Duodenal mucosa (tissue), 2 donors: ENCODE data around the gene POU3F1.

Source experiments
- H3K27ac ChIP-seq: one replicate; pipeline ENCODE4 v1.7.0; 2013; ENCODE audit warnings: low read depth, low read length
- H3K27me3 ChIP-seq, 2 donors: one replicate each; pipeline ENCODE4 v1.7.0; 2013; ENCODE audit warnings: low read length in 2 of 2, control low read depth in 1 of 2; ENCODE audit not compliant: insufficient read depth in 2 of 2, control insufficient read depth in 1 of 2
- H3K36me3 ChIP-seq, 2 donors: one replicate each; pipeline ENCODE4 v1.7.0; 2013; ENCODE audit warnings: low read length in 2 of 2, control low read depth in 1 of 2; ENCODE audit not compliant: insufficient read depth in 2 of 2, control insufficient read depth in 1 of 2
- H3K4me1 ChIP-seq, 2 donors: one replicate each; pipeline ENCODE4 v1.7.0; 2013; ENCODE audit warnings: low read length in 2 of 2, control low read depth in 1 of 2; ENCODE audit not compliant: insufficient read depth in 2 of 2, control insufficient read depth in 1 of 2
- H3K4me3 ChIP-seq, 2 donors: one replicate each; pipeline ENCODE4 v1.7.0; 2013; ENCODE audit warnings: low read length in 2 of 2, low read depth in 1 of 2
- H3K9ac ChIP-seq, 2 donors: one replicate each; pipeline ENCODE4 v1.7.0; 2013; ENCODE audit warnings: low read length in 2 of 2, low read depth in 1 of 2
- H3K9me3 ChIP-seq, 2 donors: one replicate each; pipeline ENCODE4 v1.7.0; 2013; ENCODE audit warnings: low read length in 2 of 2, control low read depth in 1 of 2; ENCODE audit not compliant: control insufficient read depth in 1 of 2

The POU3F1 gene

GRCh38 chr1:38014724-38015424 lies 31.7 kb downstream of the POU3F1 start:
- Histone ChIP-seq H3K36me3 (peaks cover 13 to 41% of the 10 kb centered on the region in 2 donors), H3K9ac (no peak overlapping the region), H3K27ac (no peak overlapping the region), H3K4me1 (peaks cover 14 to 21% of the 10 kb centered on the region in 2 donors), H3K9me3 (no peaks in the 10 kb centered on the region), H3K4me3 (no peak overlapping the region), H3K27me3 (no peaks in the 10 kb centered on the region)

- Histone ChIP-seq H3K9ac (no peak overlapping the region), H3K4me3 (no peak overlapping the region), H3K27ac (no peak overlapping the region), H3K4me1 (peaks cover 14 to 21% of the 10 kb centered on the region in 2 donors), H3K9me3 (no peaks in the 10 kb centered on the region), H3K27me3 (no peaks in the 10 kb centered on the region), H3K36me3 (peaks cover 13 to 35% of the 10 kb centered on the region in 2 donors)
Observed at GRCh38 chr1:38014171-38014570, 32.4 kb downstream of the POU3F1 start.

GRCh38 chr1:38013227-38013622 lies 33.4 kb downstream of the POU3F1 start:
- Histone ChIP-seq H3K27ac (peak overlapping the region; percentile 92), H3K9me3 (no peaks in the 10 kb centered on the region), H3K4me1 (peaks cover 14 to 21% of the 10 kb centered on the region in 2 donors), H3K4me3 (peak overlapping the region; percentile 92 to 96), H3K9ac (peak overlapping the region; percentile 90 to 97), H3K36me3 (peaks cover 13 to 29% of the 10 kb centered on the region in 2 donors), H3K27me3 (no peaks in the 10 kb centered on the region)

- Histone ChIP-seq H3K9me3 (no peaks in the 10 kb centered on the region), H3K4me1 (peaks cover 14 to 21% of the 10 kb centered on the region in 2 donors), H3K27me3 (no peaks in the 10 kb centered on the region), H3K27ac (peak within 1 kb of the TSS; percentile 92), H3K9ac (peak within 1 kb of the TSS; percentile 90 to 97), H3K4me3 (peak within 1 kb of the TSS; percentile 92 to 96), H3K36me3 (peaks cover 9 to 23% of the 10 kb centered on the region in 2 donors)
Observed at GRCh38 chr1:38012363-38013226, 34.0 kb downstream of the POU3F1 start, which contains the start of gene UTP11. UTP11 (plus strand) TSS chr1:38012734; CDS start chr1:38012803, 69 bp downstream.

GRCh38 chr1:38009841-38010180 lies 36.8 kb downstream of the POU3F1 start:
- Histone ChIP-seq H3K4me1 (peaks cover 14 to 16% of the 10 kb centered on the region in 2 donors), H3K27ac (no peak overlapping the region), H3K9me3 (no peaks in the 10 kb centered on the region), H3K27me3 (peaks cover 0 to under 1% of the 10 kb centered on the region in 2 donors), H3K36me3 (no peaks in the 10 kb centered on the region), H3K4me3 (no peak overlapping the region), H3K9ac (no peak overlapping the region)

- Histone ChIP-seq H3K4me3 (no peak overlapping the region), H3K36me3 (no peaks in the 10 kb centered on the region), H3K4me1 (peaks cover 13 to 20% of the 10 kb centered on the region in 2 donors), H3K27me3 (peaks cover 2 to 6% of the 10 kb centered on the region in 2 donors), H3K9ac (no peak overlapping the region), H3K9me3 (no peaks in the 10 kb centered on the region), H3K27ac (no peak overlapping the region)
Observed at GRCh38 chr1:38009088-38009840, 37.3 kb downstream of the POU3F1 start.

GRCh38 chr1:38006008-38006828 lies 40.4 kb downstream of the POU3F1 start:
- Histone ChIP-seq H3K4me1 (peaks cover 3 to 7% of the 10 kb centered on the region in 2 donors), H3K9me3 (no peaks in the 10 kb centered on the region), H3K36me3 (no peaks in the 10 kb centered on the region), H3K4me3 (no peak overlapping the region), H3K27me3 (peaks cover 6% of the 10 kb centered on the region in 2 donors), H3K27ac (no peak overlapping the region), H3K9ac (peak overlapping the region in 1 of 2 donors; percentile 25)

GRCh38 chr1:38005195-38006007 lies 41.2 kb downstream of the POU3F1 start, which contains the start of gene FHL3:
FHL3 (minus strand) TSS chr1:38005514; CDS start chr1:37999412, 6,102 bp downstream.
- H3K4me1 ChIP-seq = peaks cover 9 to 15% of the 10 kb centered on the region in 2 donors
- H3K4me3 ChIP-seq = peak within 1 kb of the TSS; percentile 51 to 76
- no peak within 1 kb of the TSS for H3K27ac ChIP-seq
- H3K27me3 ChIP-seq = peaks cover 6% of the 10 kb centered on the region in 2 donors
- peak within 1 kb of the TSS; percentile 31 to 79 for H3K9ac ChIP-seq
- H3K9me3 ChIP-seq = no peaks in the 10 kb centered on the region
- H3K36me3 ChIP-seq = no peaks in the 10 kb centered on the region
